Mesendoderm (in vitro differentiated cells): Measurements from ENCODE around the gene SCAI.
"Not testable (repeated sequence)": the region's sequence is repeated elsewhere in the genome, so short reads cannot be mapped to it uniquely, and the experiment has no call there.

Source experiments
- DNase-seq: peaks from one replicate; pipeline ENCODE4 v3.0.0; 2013
- H2AK5ac ChIP-seq: 2 replicates; pipeline ENCODE4 v1.6.1; 2013; ENCODE audit warnings: low read length, inconsistent platforms
- H2BK120ac ChIP-seq: 2 replicates; pipeline ENCODE4 v1.6.1; 2013; ENCODE audit warnings: low read depth, mild to moderate bottlenecking, low read length, moderate library complexity, mixed read lengths
- H2BK15ac ChIP-seq: replicated peaks from 2 replicates; pipeline ENCODE4 v1.6.1; 2013; ENCODE audit warnings: low read depth, mild to moderate bottlenecking, moderate library complexity
- H2BK5ac ChIP-seq: 2 replicates; pipeline ENCODE4 v1.6.1; 2013; ENCODE audit warnings: low read length, inconsistent platforms
- H3K18ac ChIP-seq: 2 replicates; pipeline ENCODE4 v1.6.1; 2013; ENCODE audit warnings: mild to moderate bottlenecking, low read length, mixed read lengths
- H3K23ac ChIP-seq: one replicate; pipeline ENCODE4 v1.6.1; 2013; ENCODE audit warnings: low read length
- H3K27ac ChIP-seq: 2 replicates; pipeline ENCODE4 v1.5.1; 2013; ENCODE audit warnings: low read depth, mild to moderate bottlenecking, inconsistent platforms, low read length, moderate library complexity
- H3K27me3 ChIP-seq: 2 replicates; pipeline ENCODE4 v1.6.1; 2013; ENCODE audit warnings: low read length, control low read depth, mild to moderate bottlenecking, inconsistent platforms; ENCODE audit not compliant: insufficient read depth, poor library complexity
- H3K36me3 ChIP-seq: 2 replicates; pipeline ENCODE4 v1.6.1; 2013; ENCODE audit warnings: low read length, inconsistent platforms; ENCODE audit not compliant: control insufficient read depth, insufficient read depth
- H3K4ac ChIP-seq: one replicate; pipeline ENCODE4 v1.6.1; 2013; ENCODE audit warnings: low read depth, mild to moderate bottlenecking, low read length, moderate library complexity
- H3K4me1 ChIP-seq: 2 replicates; pipeline ENCODE4 v1.6.1; 2013; ENCODE audit warnings: low read depth, low read length, inconsistent platforms; ENCODE audit not compliant: control insufficient read depth
- H3K4me2 ChIP-seq: 2 replicates; pipeline ENCODE4 v1.6.1; 2013; ENCODE audit warnings: low read length
- H3K4me3 ChIP-seq: 2 replicates; pipeline ENCODE4 v1.5.1; 2013; ENCODE audit warnings: mild to moderate bottlenecking, low read length
- H3K56ac ChIP-seq: one replicate; pipeline ENCODE4 v1.6.1; 2013; ENCODE audit warnings: low read length
- H3K79me1 ChIP-seq: 2 replicates; pipeline ENCODE4 v1.6.1; 2013; ENCODE audit warnings: low read length, inconsistent platforms
- H3K79me2 ChIP-seq: 2 replicates; pipeline ENCODE4 v1.6.1; 2013; ENCODE audit warnings: mild to moderate bottlenecking, low read length; ENCODE audit not compliant: control insufficient read depth, insufficient read depth
- H3K9ac ChIP-seq: 2 replicates; pipeline ENCODE4 v1.6.1; 2013; ENCODE audit warnings: low read length, inconsistent platforms
- H4K5ac ChIP-seq: one replicate; pipeline ENCODE4 v1.6.1; 2013; ENCODE audit warnings: low read length
- H4K8ac ChIP-seq: one replicate; pipeline ENCODE4 v1.6.1; 2013; ENCODE audit warnings: low read depth, mild to moderate bottlenecking, control low read depth, low read length, moderate library complexity
- WGBS: extraction: QIAGEN DNeasy Blood & Tissue Kit; methylation state at CpG from one replicate; pipeline ENCODE4 v1.1.7; 2013; ENCODE audit warnings: low lambda C conversion rate, missing lambda C conversion rate; ENCODE audit not compliant: insufficient coverage; ENCODE audit errors: extremely low coverage; 5-methylcytosine and 5-hydroxymethylcytosine counted together

The SCAI gene

DNA sequence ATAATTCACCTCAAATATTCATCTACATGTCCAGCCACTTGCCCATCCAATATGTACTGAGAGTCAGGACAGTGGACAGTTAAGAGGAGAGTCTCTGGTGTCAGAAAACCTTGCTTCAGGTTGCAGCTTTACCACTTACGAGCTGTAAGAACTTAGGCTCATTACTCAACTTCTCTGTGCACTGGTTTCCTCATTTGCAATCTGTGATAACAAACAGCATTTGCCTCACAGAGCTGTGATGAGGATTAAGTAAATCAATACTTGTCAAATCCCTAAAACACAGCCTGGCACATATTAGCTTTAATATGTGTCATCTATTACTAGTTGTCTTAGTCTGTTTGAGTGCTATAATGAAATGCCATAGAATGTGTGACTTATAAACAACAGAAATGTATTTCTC lies 211.0 kb downstream of the SCAI start:
- Histone ChIP-seq H3K79me1 (no peaks in the 10 kb centered on the region), H2AK5ac (no peak overlapping the region), H3K4me1 (no peaks in the 10 kb centered on the region), H2BK15ac (no peak overlapping the region), H2BK120ac (no peak overlapping the region), H3K27ac (no peak overlapping the region), H3K4ac (no peak overlapping the region), H4K8ac (no peak overlapping the region), H4K5ac (no peak overlapping the region), H3K4me3 (no peak overlapping the region), H3K23ac (no peak overlapping the region), H3K27me3 (no peaks in the 10 kb centered on the region), H3K4me2 (no peak overlapping the region), H3K9ac (no peak overlapping the region), H3K36me3 (no peaks in the 10 kb centered on the region), H2BK5ac (no peak overlapping the region), H3K18ac (no peak overlapping the region), H3K56ac (no peak overlapping the region), H3K79me2 (no peaks in the 10 kb centered on the region)
- no peak for DNase-seq
- WGBS: no CpG with 5 or more reads among the region's 1 CpG

GRCh38 chr9:124929464-124929863 lies 213.9 kb downstream of the SCAI start:
- no peak overlapping the region for H4K5ac ChIP-seq
- no peak overlapping the region for H2BK120ac ChIP-seq
- WGBS: no CpG with 5 or more reads among the region's 3 CpGs
- H3K4me3 ChIP-seq: no peak overlapping the region
- no peak overlapping the region for H2BK15ac ChIP-seq
- H3K4ac ChIP-seq: no peak overlapping the region
- DNase-seq: no peak
- no peak overlapping the region for H3K18ac ChIP-seq
- no peaks in the 10 kb centered on the region for H3K79me2 ChIP-seq
- no peaks in the 10 kb centered on the region for H3K4me1 ChIP-seq
- H3K27ac ChIP-seq: no peak overlapping the region
- no peak overlapping the region for H3K4me2 ChIP-seq
- no peak overlapping the region for H4K8ac ChIP-seq
- H3K79me1 ChIP-seq: no peaks in the 10 kb centered on the region
- no peak overlapping the region for H2AK5ac ChIP-seq
- no peaks in the 10 kb centered on the region for H3K27me3 ChIP-seq
- no peaks in the 10 kb centered on the region for H3K36me3 ChIP-seq
- no peak overlapping the region for H3K9ac ChIP-seq
- H2BK5ac ChIP-seq: no peak overlapping the region
- H3K56ac ChIP-seq: no peak overlapping the region
- no peak overlapping the region for H3K23ac ChIP-seq

- Histone ChIP-seq H3K79me1 (no peaks in the 10 kb centered on the region), H4K5ac (no peak overlapping the region), H3K56ac (no peak overlapping the region), H3K4me2 (no peak overlapping the region), H3K9ac (no peak overlapping the region), H3K27me3 (no peaks in the 10 kb centered on the region), H2AK5ac (no peak overlapping the region), H2BK120ac (no peak overlapping the region), H2BK15ac (no peak overlapping the region), H3K18ac (no peak overlapping the region), H3K4me3 (no peak overlapping the region), H3K27ac (no peak overlapping the region), H3K79me2 (no peaks in the 10 kb centered on the region), H3K36me3 (no peaks in the 10 kb centered on the region), H3K23ac (no peak overlapping the region), H2BK5ac (no peak overlapping the region), H4K8ac (no peak overlapping the region), H3K4me1 (no peaks in the 10 kb centered on the region), H3K4ac (no peak overlapping the region)
- DNase-seq: no peak
- no CpG with 5 or more reads among the region's 3 CpGs for WGBS
Measured at GRCh38 chr9:124928116-124928515, 215.2 kb downstream of the SCAI start.

- H4K5ac ChIP-seq, H3K4ac ChIP-seq, DNase-seq, H3K36me3 ChIP-seq, H2BK5ac ChIP-seq, H3K4me2 ChIP-seq, H3K18ac ChIP-seq, H3K23ac ChIP-seq, H3K9ac ChIP-seq, H3K56ac ChIP-seq, H3K79me2 ChIP-seq, H4K8ac ChIP-seq, H3K4me3 ChIP-seq, H2BK15ac ChIP-seq, H3K27ac ChIP-seq, H3K79me1 ChIP-seq, H2AK5ac ChIP-seq, H3K4me1 ChIP-seq, H2BK120ac ChIP-seq, H3K27me3 ChIP-seq: not testable (repeated sequence)
- WGBS: no CpG with 5 or more reads among the region's 6 CpGs
Measured at GRCh38 chr9:124920394-124920793, 222.9 kb downstream of the SCAI start.

DNA sequence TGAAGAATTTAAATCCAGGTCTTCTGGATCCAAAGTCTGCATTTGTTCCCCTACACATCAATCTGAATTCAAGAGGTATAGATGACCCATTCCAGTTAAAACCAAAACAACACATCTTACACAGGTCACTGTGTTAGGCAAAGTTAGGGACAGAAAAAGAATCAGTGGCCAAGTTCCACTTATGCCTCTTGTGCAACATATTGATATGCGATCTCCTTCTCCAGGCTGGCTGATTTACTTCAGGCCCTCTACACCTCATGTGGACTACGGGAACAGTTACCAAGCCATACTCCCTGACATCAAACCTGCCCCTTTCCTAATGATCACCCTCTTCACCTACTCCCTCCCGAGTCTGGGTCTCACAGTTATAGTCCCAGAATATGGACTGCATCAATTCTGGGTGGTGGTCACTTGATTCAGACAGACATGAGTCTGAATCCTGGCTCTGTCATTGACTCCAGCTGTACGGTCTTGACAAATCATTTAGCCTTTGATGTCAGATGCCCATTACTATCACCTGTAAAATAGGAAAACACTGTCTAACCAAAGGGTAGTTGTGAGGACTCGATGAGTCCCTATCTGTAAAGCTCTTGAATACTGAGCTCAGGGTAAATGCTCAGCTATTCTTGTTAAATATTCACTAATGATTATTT lies 228.4 kb downstream of the SCAI start:
- Histone ChIP-seq H4K5ac (no peak overlapping the region), H3K56ac (no peak overlapping the region), H3K9ac (no peak overlapping the region), H3K23ac (no peak overlapping the region), H2AK5ac (no peak overlapping the region), H4K8ac (no peak overlapping the region), H3K27ac (no peak overlapping the region), H3K4me3 (no peak overlapping the region), H3K27me3 (no peaks in the 10 kb centered on the region), H2BK5ac (no peak overlapping the region), H3K79me2 (no peaks in the 10 kb centered on the region), H3K18ac (no peak overlapping the region), H3K4ac (no peak overlapping the region), H2BK15ac (no peak overlapping the region), H3K79me1 (no peaks in the 10 kb centered on the region), H2BK120ac (no peak overlapping the region), H3K4me1 (no peaks in the 10 kb centered on the region), H3K4me2 (no peak overlapping the region), H3K36me3 (peaks cover 1% of the 10 kb centered on the region)
- no peak for DNase-seq
- WGBS: no CpG with 5 or more reads among the region's 5 CpGs

GRCh38 chr9:124913378-124913777 lies 229.9 kb downstream of the SCAI start:
- no peak overlapping the region for H3K27ac ChIP-seq
- no peak overlapping the region for H2AK5ac ChIP-seq
- no peaks in the 10 kb centered on the region for H3K79me2 ChIP-seq
- H2BK15ac ChIP-seq: no peak overlapping the region
- no peak overlapping the region for H4K5ac ChIP-seq
- H3K27me3 ChIP-seq: no peaks in the 10 kb centered on the region
- H3K56ac ChIP-seq: no peak overlapping the region
- H3K4me1 ChIP-seq: no peaks in the 10 kb centered on the region
- H3K4me3 ChIP-seq: no peak overlapping the region
- H3K4ac ChIP-seq: no peak overlapping the region
- no peak overlapping the region for H2BK120ac ChIP-seq
- no peak overlapping the region for H2BK5ac ChIP-seq
- H3K18ac ChIP-seq: no peak overlapping the region
- H4K8ac ChIP-seq: no peak overlapping the region
- no peak overlapping the region for H3K4me2 ChIP-seq
- no peak for DNase-seq
- no peak overlapping the region for H3K9ac ChIP-seq
- WGBS: no CpG with 5 or more reads among the region's 2 CpGs
- H3K23ac ChIP-seq: no peak overlapping the region
- H3K36me3 ChIP-seq: no peaks in the 10 kb centered on the region
- no peaks in the 10 kb centered on the region for H3K79me1 ChIP-seq
